Progenitor cell of endocrine pancreas (in vitro differentiated cells): Measurements from ENCODE around the gene RNF220. TPM values are rescaled to one million over a fixed set of nuclear protein-coding genes. Genes with fewer than 3 reads are reported as not detected.

ENCODE experiments used
- DNase-seq: peaks from one replicate; pipeline ENCODE4 v3.0.0; 2021; ENCODE audit warnings: low spot score; ENCODE audit not compliant: unreplicated experiment
- H3K27ac Mint-ChIP-seq: 2 replicates; pipeline ENCODE4 v1.8.0; 2021; ENCODE audit warnings: mild to moderate bottlenecking, moderate library complexity, mixed read lengths
- H3K27me3 Mint-ChIP-seq: 2 replicates; pipeline ENCODE4 v1.8.0; 2021; ENCODE audit warnings: mixed read lengths
- H3K36me3 Mint-ChIP-seq: 2 replicates; pipeline ENCODE4 v1.8.0; 2022; ENCODE audit warnings: mixed read lengths; ENCODE audit not compliant: insufficient read depth
- H3K4me1 Mint-ChIP-seq: 2 replicates; pipeline ENCODE4 v1.8.0; 2021; ENCODE audit warnings: low read depth, mixed read lengths
- H3K4me3 Mint-ChIP-seq: 2 replicates; pipeline ENCODE4 v1.8.0; 2021; ENCODE audit warnings: low read depth, mild to moderate bottlenecking, moderate library complexity, mixed read lengths
- H3K9me3 Mint-ChIP-seq: 2 replicates; pipeline ENCODE4 v1.8.0; 2021; ENCODE audit warnings: low read depth, mixed read lengths
- CTCF ChIP-seq: fragments of 200-600 bp; sonication (generic); IDR thresholded peaks from one replicate; pipeline ENCODE4 v1.5.0; 2021; ENCODE audit warnings: antibody characterized with exemption, mild to moderate bottlenecking; ENCODE audit not compliant: unreplicated experiment
- total RNA-seq: library from RNA; stranded (reverse); gene quantifications from 2 replicates; pipeline ENCODE4 v1.2.1, GENCODE V29; 2021

The RNF220 gene
- total RNA-seq, 1 donor from 2014 or later: 85.9 TPM

GRCh38 chr1:44588551-44589210 is 183.6 kb downstream of the RNF220 start:
- no peak for DNase-seq
- no peak for TF ChIP-seq CTCF
- Mint-ChIP-seq H3K9me3 (no peaks in the 10 kb centered on the region), H3K27ac (no peak overlapping the region), H3K4me1 (peaks cover 4% of the 10 kb centered on the region), H3K36me3 (no peaks in the 10 kb centered on the region), H3K4me3 (no peak overlapping the region), H3K27me3 (peaks cover 24% of the 10 kb centered on the region)

GRCh38 chr1:44590475-44590874 is 185.4 kb downstream of the RNF220 start:
- Mint-ChIP-seq H3K36me3 (no peaks in the 10 kb centered on the region), H3K9me3 (no peaks in the 10 kb centered on the region), H3K4me3 (no peak overlapping the region), H3K4me1 (peaks cover 6% of the 10 kb centered on the region), H3K27ac (no peak overlapping the region), H3K27me3 (peaks cover 17% of the 10 kb centered on the region)
- DNase-seq: no peak
- TF ChIP-seq CTCF: no peak

DNA sequence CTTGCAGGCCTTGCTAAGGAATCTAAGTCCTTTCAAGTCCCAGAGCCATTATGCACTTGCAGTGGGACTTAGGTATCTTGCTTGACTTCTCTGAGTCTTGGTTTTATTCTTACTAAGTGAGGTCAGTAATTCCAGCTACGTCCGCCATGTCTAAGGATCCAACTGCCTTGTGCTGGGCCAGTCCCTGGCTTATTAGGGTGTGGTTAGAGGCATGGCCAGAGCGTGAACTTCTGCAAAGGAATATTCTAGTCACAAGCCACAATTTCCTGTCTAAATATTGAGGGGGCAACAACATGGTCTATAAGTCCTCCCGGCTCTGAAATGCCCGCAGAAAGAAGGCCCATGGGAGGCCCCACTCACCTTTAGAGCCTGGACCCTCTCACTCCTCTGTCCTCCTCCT is 186.3 kb downstream of the RNF220 start:
- Mint-ChIP-seq H3K4me1 (peaks cover 6% of the 10 kb centered on the region), H3K36me3 (no peaks in the 10 kb centered on the region)
- no peak for DNase-seq

DNA sequence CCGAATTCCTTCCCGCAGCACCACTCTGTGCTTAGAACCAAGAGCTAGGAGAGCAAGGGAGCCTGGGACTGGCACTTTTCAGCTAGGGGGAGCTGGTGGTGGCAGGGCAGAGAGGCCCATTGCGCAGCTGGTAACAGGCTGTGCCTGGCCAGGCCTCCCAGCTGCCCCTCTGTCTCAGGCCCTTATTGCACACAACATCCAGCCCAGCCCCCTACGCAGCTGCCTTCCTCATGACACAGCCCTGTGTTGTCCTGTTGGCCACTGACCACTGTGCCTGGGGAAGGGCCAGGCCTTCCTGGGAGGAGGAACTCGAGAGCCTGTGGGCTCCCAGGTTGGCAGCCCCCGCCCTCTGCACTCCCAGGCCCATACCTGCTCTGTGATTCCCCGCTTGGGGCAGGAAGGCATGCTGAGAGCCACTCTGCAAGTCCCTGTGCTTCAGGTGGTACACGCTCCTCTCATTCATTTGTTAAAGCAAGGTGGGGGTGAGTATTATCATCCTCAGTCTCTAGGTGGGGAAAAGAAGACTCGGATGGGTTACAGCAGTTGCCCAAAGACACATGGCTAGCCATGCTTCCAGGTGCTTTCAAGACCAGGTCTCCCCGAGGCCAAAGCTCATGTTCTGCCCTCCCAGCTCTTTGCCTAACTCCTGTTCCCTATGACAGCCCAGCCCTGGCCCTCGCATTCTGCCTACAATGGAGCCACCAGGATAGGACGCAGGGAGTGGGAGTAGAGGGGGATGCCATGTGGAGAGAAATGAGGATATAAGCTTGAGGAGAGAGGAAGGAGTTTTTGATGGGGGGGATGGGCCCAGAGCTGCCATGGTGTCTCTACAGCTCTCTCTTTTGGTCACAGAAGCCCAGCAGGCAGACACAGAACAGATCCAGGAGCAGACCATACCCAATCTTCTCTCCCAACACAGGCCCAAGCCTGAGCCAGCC is 187.4 kb downstream of the RNF220 start:
- no peak overlapping the region for H3K4me3 Mint-ChIP-seq
- no peak for TF ChIP-seq CTCF
- H3K4me1 Mint-ChIP-seq: peaks cover 6% of the 10 kb centered on the region
- no peaks in the 10 kb centered on the region for H3K9me3 Mint-ChIP-seq
- H3K36me3 Mint-ChIP-seq: no peaks in the 10 kb centered on the region
- H3K27me3 Mint-ChIP-seq: peaks cover 26% of the 10 kb centered on the region
- no peak overlapping the region for H3K27ac Mint-ChIP-seq
- DNase-seq: no peak

More for the DNA sequence above, 186.3 kb downstream of the RNF220 start:
- Mint-ChIP-seq H3K27me3 (peaks cover 20% of the 10 kb centered on the region), H3K4me3 (no peak overlapping the region), H3K27ac (no peak overlapping the region), H3K9me3 (no peaks in the 10 kb centered on the region)
- TF ChIP-seq CTCF: no peak

- DNase-seq: no peak
- no peaks in the 10 kb centered on the region for H3K36me3 Mint-ChIP-seq
- no peaks in the 10 kb centered on the region for H3K9me3 Mint-ChIP-seq
- TF ChIP-seq CTCF: no peak
- peaks cover 32% of the 10 kb centered on the region for H3K27me3 Mint-ChIP-seq
- H3K4me1 Mint-ChIP-seq: peaks cover 3% of the 10 kb centered on the region
- H3K27ac Mint-ChIP-seq: peak overlapping the region; percentile 67
- H3K4me3 Mint-ChIP-seq: no peak overlapping the region
Measured at GRCh38 chr1:44594353-44594752, 189.3 kb downstream of the RNF220 start.
